H9 (cell line): ENCODE measurements around the gene TAF4. TPM values are rescaled to one million over a fixed set of nuclear protein-coding genes. Genes with fewer than 3 reads are reported as not detected.

Experiments
- DNase-seq: peaks from one replicate; pipeline ENCODE4 v3.0.0-alpha.2; 2017
- H2AFZ ChIP-seq: one replicate; pipeline ENCODE4 v1.6.1; 2013; ENCODE audit warnings: mild to moderate bottlenecking, low read length, control low read depth, moderate library complexity
- H2AK5ac ChIP-seq: 2 replicates; pipeline ENCODE4 v1.6.1; 2013; ENCODE audit warnings: low read length, control low read depth, mixed read lengths; ENCODE audit not compliant: insufficient read length
- H2BK120ac ChIP-seq: one replicate; pipeline ENCODE4 v1.6.1; 2013; ENCODE audit warnings: low read depth, mild to moderate bottlenecking, low read length, control low read depth, inconsistent platforms; ENCODE audit not compliant: poor library complexity, severe bottlenecking
- H2BK12ac ChIP-seq: 2 replicates; pipeline ENCODE4 v1.6.1; 2013; ENCODE audit warnings: low read length, control low read depth, mixed read lengths, low read depth; ENCODE audit not compliant: insufficient read length
- H2BK15ac ChIP-seq: 2 replicates; pipeline ENCODE4 v1.6.1; 2013; ENCODE audit warnings: low read depth, low read length, control low read depth
- H2BK20ac ChIP-seq: one replicate; pipeline ENCODE4 v1.6.1; 2013; ENCODE audit warnings: low read depth, mild to moderate bottlenecking, low read length, control low read depth, inconsistent platforms; ENCODE audit not compliant: poor library complexity, severe bottlenecking
- H2BK5ac ChIP-seq: 2 replicates; pipeline ENCODE4 v1.6.1; 2013; ENCODE audit warnings: low read length, control low read depth, mixed read lengths; ENCODE audit not compliant: insufficient read length
- H3K14ac ChIP-seq: 2 replicates; pipeline ENCODE4 v1.6.1; 2013; ENCODE audit warnings: low read length, control low read depth; ENCODE audit not compliant: insufficient read depth
- H3K18ac ChIP-seq: 2 replicates; pipeline ENCODE4 v1.6.1; 2013; ENCODE audit warnings: low read depth, mild to moderate bottlenecking, mixed read lengths, low read length, control low read depth; ENCODE audit not compliant: insufficient read length
- H3K23ac ChIP-seq: 2 replicates; pipeline ENCODE4 v1.6.1; 2013; ENCODE audit warnings: low read length, control low read depth, mixed read lengths, low read depth; ENCODE audit not compliant: insufficient read length
- H3K23me2 ChIP-seq: 2 replicates; pipeline ENCODE4 v1.6.1; 2013; ENCODE audit warnings: low read depth, mild to moderate bottlenecking, mixed read lengths, low read length, control low read depth; ENCODE audit not compliant: insufficient read length, poor library complexity, severe bottlenecking
- H3K27ac ChIP-seq: 2 replicates; pipeline ENCODE4 v1.5.1; 2013; ENCODE audit warnings: low read length, control low read depth, mixed read lengths, low read depth; ENCODE audit not compliant: insufficient read length
- H3K27me3 ChIP-seq: 2 replicates; pipeline ENCODE4 v1.6.1; 2013; ENCODE audit warnings: low read length, control low read depth, inconsistent platforms; ENCODE audit not compliant: insufficient read depth
- H3K4ac ChIP-seq: 2 replicates; pipeline ENCODE4 v1.6.1; 2013; ENCODE audit warnings: low read depth, mild to moderate bottlenecking, control low read depth, inconsistent platforms, low read length, moderate library complexity
- H3K4me1 ChIP-seq: 2 replicates; pipeline ENCODE4 v1.6.1; 2013; ENCODE audit warnings: low read length, control low read depth, inconsistent platforms; ENCODE audit not compliant: insufficient read depth
- H3K4me2 ChIP-seq: 2 replicates; pipeline ENCODE4 v1.6.1; 2013; ENCODE audit warnings: low read length, control low read depth, mixed read lengths; ENCODE audit not compliant: insufficient read length, insufficient read depth
- H3K56ac ChIP-seq: 2 replicates; pipeline ENCODE4 v1.6.1; 2013; ENCODE audit warnings: low read depth, mild to moderate bottlenecking, mixed read lengths, low read length, control low read depth; ENCODE audit not compliant: insufficient read length
- H3K79me1 ChIP-seq: 2 replicates; pipeline ENCODE4 v1.6.1; 2013; ENCODE audit warnings: low read depth, mild to moderate bottlenecking, moderate library complexity, low read length, control low read depth, inconsistent platforms; ENCODE audit not compliant: insufficient read depth, poor library complexity, severe bottlenecking
- H3K79me2 ChIP-seq: 2 replicates; pipeline ENCODE4 v1.6.1; 2013; ENCODE audit warnings: low read length, control low read depth, inconsistent platforms; ENCODE audit not compliant: insufficient read depth
- H3K9ac ChIP-seq: 2 replicates; pipeline ENCODE4 v1.6.1; 2013; ENCODE audit warnings: low read length, control low read depth, mixed read lengths; ENCODE audit not compliant: insufficient read length; ENCODE audit errors: extremely low read depth
- H3K9me3 ChIP-seq: one replicate; pipeline ENCODE4 v1.6.1; 2013; ENCODE audit warnings: low read depth, low read length, inconsistent platforms; ENCODE audit not compliant: control insufficient read depth
- H3T11ph ChIP-seq: one replicate; pipeline ENCODE4 v1.6.1; 2013; ENCODE audit warnings: mild to moderate bottlenecking, low read length, control low read depth, inconsistent platforms
- H4K20me1 ChIP-seq: one replicate; pipeline ENCODE4 v1.6.1; 2013; ENCODE audit not compliant: control insufficient read depth, insufficient read length, insufficient read depth
- H4K5ac ChIP-seq: 2 replicates; pipeline ENCODE4 v1.6.1; 2013; ENCODE audit warnings: low read depth, mild to moderate bottlenecking, mixed read lengths, low read length, control low read depth; ENCODE audit not compliant: insufficient read length
- H4K8ac ChIP-seq: replicated peaks from 2 replicates; pipeline ENCODE4 v1.6.1; 2013; ENCODE audit warnings: low read length, control low read depth, mixed read lengths, low read depth; ENCODE audit not compliant: insufficient read length
- H4K91ac ChIP-seq: 2 replicates; pipeline ENCODE4 v1.6.1; 2013; ENCODE audit warnings: low read depth, mild to moderate bottlenecking, moderate library complexity, mixed read lengths, low read length, control low read depth; ENCODE audit not compliant: insufficient read length
- H3K27ac Mint-ChIP-seq, 3 experiments: 2 replicates in 2 of 3; 3 replicates in 1 of 3; pipeline ENCODE4 v1.8.0; 2020 to 2021; ENCODE audit warnings: mixed read lengths in 3 of 3, mild to moderate bottlenecking in 1 of 3, moderate library complexity in 1 of 3
- H3K27me3 Mint-ChIP-seq: 2 replicates; pipeline ENCODE4 v1.8.0; 2021; ENCODE audit warnings: low read depth, mild to moderate bottlenecking, moderate library complexity, mixed read lengths
- H3K36me3 Mint-ChIP-seq, 3 experiments: 2 replicates in 2 of 3; 3 replicates in 1 of 3; pipeline ENCODE4 v1.8.0; 2020 to 2021; ENCODE audit warnings: low read depth in 3 of 3, mixed read lengths in 3 of 3; ENCODE audit not compliant: insufficient read depth in 1 of 3
- H3K4me1 Mint-ChIP-seq, 2 experiments: 2 replicates each; pipeline ENCODE4 v1.8.0; 2020; ENCODE audit warnings: mixed read lengths in 2 of 2
- H3K4me3 Mint-ChIP-seq, 2 experiments: 2 replicates in 1 of 2; 3 replicates in 1 of 2; pipeline ENCODE4 v1.8.0; 2020 to 2021; ENCODE audit warnings: mild to moderate bottlenecking in 2 of 2, mixed read lengths in 2 of 2, moderate library complexity in 1 of 2
- H3K9me3 Mint-ChIP-seq, 2 experiments: 2 replicates in 1 of 2; 3 replicates in 1 of 2; pipeline ENCODE4 v1.8.0; 2020; ENCODE audit warnings: mild to moderate bottlenecking in 2 of 2, mixed read lengths in 2 of 2, moderate library complexity in 1 of 2
- WGBS: extraction: QIAGEN DNeasy Blood & Tissue Kit; methylation state at CpG from one replicate; pipeline ENCODE4 v1.1.7; 2013; ENCODE audit warnings: missing lambda C conversion rate, low lambda C conversion rate, mixed read lengths; ENCODE audit not compliant: insufficient read length; ENCODE audit errors: extremely low coverage; 5-methylcytosine and 5-hydroxymethylcytosine counted together
- total RNA-seq: library from RNA; stranded (reverse); gene quantifications from 2 replicates; pipeline ENCODE4 v1.2.1, GENCODE V29; 2021
- TF ChIP-seq, protein P1 (sequence below): fragments of 200-600 bp; sonication (generic); conservative IDR thresholded peaks from 3 replicates; pipeline ENCODE4 v1.8.0; 2021; ENCODE audit warnings: antibody characterized with exemption, mild to moderate bottlenecking

Gene TAF4
- total RNA-seq, 1 experiment from 2014 or later, result 30.8 TPM

DNA sequence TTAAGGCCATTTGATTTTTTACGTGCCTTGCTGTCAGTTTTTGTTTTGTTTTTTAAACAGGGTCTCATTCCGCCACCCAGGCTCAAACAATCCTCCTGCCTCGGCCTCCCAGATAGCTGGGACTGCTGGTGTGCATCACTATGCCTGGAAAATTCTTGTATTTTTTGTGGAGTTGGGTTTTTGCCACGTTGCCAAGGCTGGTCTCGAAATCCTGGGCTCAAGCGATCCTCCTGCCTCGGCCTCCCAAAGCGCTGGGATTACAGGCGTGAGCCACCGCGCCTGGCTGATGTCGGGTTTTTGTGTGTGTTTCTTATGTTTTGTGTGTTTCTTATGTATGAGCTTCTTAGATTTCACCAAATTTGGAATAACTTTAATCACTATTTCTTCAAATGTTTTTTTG lies 104.8 kb downstream of the TAF4 start:
- no peak overlapping the region for H2BK20ac ChIP-seq
- no peak overlapping the region for H3K4me3 Mint-ChIP-seq
- no peak for DNase-seq
- no peaks in the 10 kb centered on the region for H3K9me3 ChIP-seq
- no peak overlapping the region for H3K9ac ChIP-seq
- no peak overlapping the region for H3K18ac ChIP-seq
- H3K27ac Mint-ChIP-seq, result no peak overlapping the region
- no peak overlapping the region for H3T11ph ChIP-seq
- no peak overlapping the region for H3K23ac ChIP-seq
- H3K36me3 Mint-ChIP-seq, result peaks cover 0 to 3% (median 0%) of the 10 kb centered on the region in 3 experiments; a peak in 2 of 7 replicates
- H3K4ac ChIP-seq, result no peak overlapping the region
- no peak overlapping the region for H2BK120ac ChIP-seq
- H2BK12ac ChIP-seq, result no peak overlapping the region
- H2AK5ac ChIP-seq, result no peak overlapping the region
- no peaks in the 10 kb centered on the region for H3K27me3 Mint-ChIP-seq
- H4K8ac ChIP-seq, result no peak overlapping the region
- H4K20me1 ChIP-seq, result no peaks in the 10 kb centered on the region
- H3K14ac ChIP-seq, result no peak overlapping the region
- no peaks in the 10 kb centered on the region for H3K27me3 ChIP-seq
- no peak overlapping the region for H2BK15ac ChIP-seq
- no peaks in the 10 kb centered on the region for H3K79me1 ChIP-seq
- H3K4me1 ChIP-seq, result no peaks in the 10 kb centered on the region
- H3K4me1 Mint-ChIP-seq, result peaks cover 8 to 36% of the 10 kb centered on the region in 2 experiments; a peak in 3 of 4 replicates
- no peak overlapping the region for H3K27ac ChIP-seq
- no peak overlapping the region for H2BK5ac ChIP-seq
- H4K5ac ChIP-seq, result no peak overlapping the region
- TF ChIP-seq, protein P1, sequence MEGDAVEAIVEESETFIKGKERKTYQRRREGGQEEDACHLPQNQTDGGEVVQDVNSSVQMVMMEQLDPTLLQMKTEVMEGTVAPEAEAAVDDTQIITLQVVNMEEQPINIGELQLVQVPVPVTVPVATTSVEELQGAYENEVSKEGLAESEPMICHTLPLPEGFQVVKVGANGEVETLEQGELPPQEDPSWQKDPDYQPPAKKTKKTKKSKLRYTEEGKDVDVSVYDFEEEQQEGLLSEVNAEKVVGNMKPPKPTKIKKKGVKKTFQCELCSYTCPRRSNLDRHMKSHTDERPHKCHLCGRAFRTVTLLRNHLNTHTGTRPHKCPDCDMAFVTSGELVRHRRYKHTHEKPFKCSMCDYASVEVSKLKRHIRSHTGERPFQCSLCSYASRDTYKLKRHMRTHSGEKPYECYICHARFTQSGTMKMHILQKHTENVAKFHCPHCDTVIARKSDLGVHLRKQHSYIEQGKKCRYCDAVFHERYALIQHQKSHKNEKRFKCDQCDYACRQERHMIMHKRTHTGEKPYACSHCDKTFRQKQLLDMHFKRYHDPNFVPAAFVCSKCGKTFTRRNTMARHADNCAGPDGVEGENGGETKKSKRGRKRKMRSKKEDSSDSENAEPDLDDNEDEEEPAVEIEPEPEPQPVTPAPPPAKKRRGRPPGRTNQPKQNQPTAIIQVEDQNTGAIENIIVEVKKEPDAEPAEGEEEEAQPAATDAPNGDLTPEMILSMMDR, result no peak
- H3K79me2 ChIP-seq, result no peaks in the 10 kb centered on the region
- no peaks in the 10 kb centered on the region for H3K23me2 ChIP-seq
- H3K9me3 Mint-ChIP-seq, result no peaks in the 10 kb centered on the region; a peak in 1 of 5 replicates
- no peak overlapping the region for H4K91ac ChIP-seq
- H2AFZ ChIP-seq, result no peak overlapping the region
- no CpG with 5 or more reads among the region's 12 CpGs for WGBS
- H3K4me2 ChIP-seq, result no peak overlapping the region
- H3K56ac ChIP-seq, result no peak overlapping the region
